Right lobe of liver (tissue), 6 donors: ENCODE measurements around the gene CFTR. TPM values are rescaled to one million over a fixed set of nuclear protein-coding genes. Genes with fewer than 3 reads are reported as not detected.

Source experiments
- ATAC-seq, 4 donors: fragments of 200-7000 bp; cut with Tn5 transposase; one replicate each; pipeline ENCODE4 v1.9.1; 2020; ENCODE audit warnings: mild to moderate bottlenecking in 4 of 4, moderate library complexity in 4 of 4
- DNase-seq, 3 donors: peaks; one replicate each; pipeline ENCODE4 v3.0.0-alpha.2; 2020
- H3K27ac ChIP-seq, 3 donors: fragments of 200-600 bp; one replicate each; pipeline ENCODE4 v1.8.0; 2022
- H3K27me3 ChIP-seq, 2 donors: fragments of 200-600 bp; one replicate each; pipeline ENCODE4 v1.8.0; 2022
- H3K36me3 ChIP-seq, 4 donors: fragments of 200-600 bp; sonication (generic) in 1 of 4; one replicate each; pipeline versions ENCODE4 v1.5.1 to v1.8.0; 2017 to 2022; ENCODE audit warnings: control low read depth in 1 of 4
- H3K4me1 ChIP-seq, 4 donors: fragments of 200-600 bp; sonication (generic) in 1 of 4; one replicate each; pipeline versions ENCODE4 v1.5.1 to v1.8.0; 2017 to 2022; ENCODE audit warnings: control low read depth in 1 of 4
- H3K4me3 ChIP-seq, 3 donors: fragments of 200-600 bp; one replicate each; pipeline ENCODE4 v1.8.0; 2022
- H3K9me3 ChIP-seq, 4 donors: fragments of 200-600 bp; sonication (generic) in 1 of 4; one replicate each; pipeline versions ENCODE4 v1.5.1 to v1.8.0; 2017 to 2022; ENCODE audit warnings: control low read depth in 1 of 4
- POLR2A ChIP-seq: fragments of 450-650 bp; IDR thresholded peaks from one replicate; pipeline ENCODE4 v1.6.1; 2017; ENCODE audit warnings: antibody characterized with exemption, mild to moderate bottlenecking
- WGBS: methylation state at CpG from one replicate; pipeline ENCODE4 v1.1.6; 2018; ENCODE audit warnings: low coverage, low lambda C conversion rate; ENCODE audit not compliant: insufficient coverage; ENCODE audit errors: missing lambda C conversion rate; 5-methylcytosine and 5-hydroxymethylcytosine counted together
- intact Hi-C, 2 donors: fragments of 100-400 bp; cut with DNase I; formaldehyde crosslinking; loops; one replicate each; pipeline versions ENCODE4 v1.11.2 to v1.14.1; 2022
- total RNA-seq, 6 experiments: library from RNA; depleted of rRNA in 2 of 6; stranded (reverse); fragments of >200 nt in 2 of 6; fragmentation: NEBNext Ultra II Directional in 3 of 6; extraction: Animal tissue kit (Norgen Biotek cat#: 25700) in 3 of 6; gene quantifications; one replicate each; pipeline versions ENCODE4 v1.1.0 to v1.2.4, GENCODE V29; 2016 to 2023
- TF ChIP-seq, protein P1 (sequence below), 4 donors: fragments of 200-600 bp in 3 of 4; fragments of 450-650 bp in 1 of 4; IDR thresholded peaks; one replicate each; pipeline versions ENCODE4 v1.5.1 to v1.8.0; 2016 to 2022; ENCODE audit warnings: antibody characterized with exemption in 4 of 4, mild to moderate bottlenecking in 2 of 4
- donor health status: DM: no; HTN: yes; CAD: no.
- donor health status: DM: no; HTN: no; CAD: no.
- donor health status: DM: no; HTN: no; CAD: no.
- donor health status: DM: no; HTN: yes; CAD: no.
- donor health status: DM: no; HTN: yes; CAD: no.

Gene CFTR
- total RNA-seq, 6 experiments from 2014 or later: 0.50 to 4.5 (median 1.5) TPM

- ATAC-seq (no peak), DNase-seq (no peak)
- Histone ChIP-seq H3K4me1 (peaks cover 0 to 10% (median 2%) of the 10 kb centered on the region in 4 donors), H3K4me3 (no peak overlapping the region), H3K27me3 (no peaks in the 10 kb centered on the region), H3K9me3 (no peaks in the 10 kb centered on the region), H3K27ac (no peak overlapping the region), H3K36me3 (no peaks in the 10 kb centered on the region)
- 86% methylated on average over 3 of the region's 4 CpGs for WGBS
- TF ChIP-seq POLR2A: no peak
- TF ChIP-seq, protein P1, sequence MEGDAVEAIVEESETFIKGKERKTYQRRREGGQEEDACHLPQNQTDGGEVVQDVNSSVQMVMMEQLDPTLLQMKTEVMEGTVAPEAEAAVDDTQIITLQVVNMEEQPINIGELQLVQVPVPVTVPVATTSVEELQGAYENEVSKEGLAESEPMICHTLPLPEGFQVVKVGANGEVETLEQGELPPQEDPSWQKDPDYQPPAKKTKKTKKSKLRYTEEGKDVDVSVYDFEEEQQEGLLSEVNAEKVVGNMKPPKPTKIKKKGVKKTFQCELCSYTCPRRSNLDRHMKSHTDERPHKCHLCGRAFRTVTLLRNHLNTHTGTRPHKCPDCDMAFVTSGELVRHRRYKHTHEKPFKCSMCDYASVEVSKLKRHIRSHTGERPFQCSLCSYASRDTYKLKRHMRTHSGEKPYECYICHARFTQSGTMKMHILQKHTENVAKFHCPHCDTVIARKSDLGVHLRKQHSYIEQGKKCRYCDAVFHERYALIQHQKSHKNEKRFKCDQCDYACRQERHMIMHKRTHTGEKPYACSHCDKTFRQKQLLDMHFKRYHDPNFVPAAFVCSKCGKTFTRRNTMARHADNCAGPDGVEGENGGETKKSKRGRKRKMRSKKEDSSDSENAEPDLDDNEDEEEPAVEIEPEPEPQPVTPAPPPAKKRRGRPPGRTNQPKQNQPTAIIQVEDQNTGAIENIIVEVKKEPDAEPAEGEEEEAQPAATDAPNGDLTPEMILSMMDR (IDR thresholded peaks at IDR 0.05): no peak
- intact Hi-C loops: no loop called here
Measured at GRCh38 chr7:117603627-117604026, 123.8 kb downstream of the CFTR start.

- ATAC-seq (peak; percentile 76 to 93 (median 86)), DNase-seq (no peak)
- Histone ChIP-seq H3K4me1 (peaks cover 0 to 10% (median 2%) of the 10 kb centered on the region in 4 donors), H3K9me3 (no peaks in the 10 kb centered on the region), H3K36me3 (no peaks in the 10 kb centered on the region), H3K4me3 (no peak overlapping the region), H3K27ac (no peak overlapping the region), H3K27me3 (no peaks in the 10 kb centered on the region)
- intact Hi-C loops: no loop called here
- TF ChIP-seq, protein P1 (IDR thresholded peaks at IDR 0.05): no peak
- no peak for TF ChIP-seq POLR2A
Measured at GRCh38 chr7:117605712-117606111, 125.9 kb downstream of the CFTR start.

DNA sequence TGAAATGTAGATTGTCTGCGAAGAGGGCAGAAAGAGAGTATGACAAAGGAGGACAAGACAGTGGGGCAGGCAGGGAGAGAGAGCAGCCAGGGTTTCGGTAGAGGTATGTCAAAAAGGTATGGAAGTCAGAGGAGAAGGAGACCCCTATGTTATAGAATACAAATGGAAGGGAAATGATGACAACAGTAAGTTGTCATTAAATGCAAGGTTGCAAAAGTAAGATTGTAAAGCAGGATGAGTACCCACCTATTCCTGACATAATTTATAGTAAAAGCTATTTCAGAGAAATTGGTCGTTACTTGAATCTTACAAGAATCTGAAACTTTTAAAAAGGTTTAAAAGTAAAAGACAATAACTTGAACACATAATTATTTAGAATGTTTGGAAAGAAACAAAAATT lies 126.3 kb downstream of the CFTR start:
- Histone ChIP-seq H3K27me3 (no peaks in the 10 kb centered on the region), H3K9me3 (no peaks in the 10 kb centered on the region), H3K4me3 (no peak overlapping the region), H3K4me1 (peaks cover 0 to 10% (median 2%) of the 10 kb centered on the region in 4 donors), H3K36me3 (no peaks in the 10 kb centered on the region), H3K27ac (no peak overlapping the region)
- ATAC-seq (no peak), DNase-seq (no peak)
- intact Hi-C loops: no loop called here
- WGBS: 80% methylated on average over 3 of the region's 3 CpGs
- TF ChIP-seq POLR2A: no peak
- TF ChIP-seq, protein P1 (IDR thresholded peaks at IDR 0.05): no peak

DNA sequence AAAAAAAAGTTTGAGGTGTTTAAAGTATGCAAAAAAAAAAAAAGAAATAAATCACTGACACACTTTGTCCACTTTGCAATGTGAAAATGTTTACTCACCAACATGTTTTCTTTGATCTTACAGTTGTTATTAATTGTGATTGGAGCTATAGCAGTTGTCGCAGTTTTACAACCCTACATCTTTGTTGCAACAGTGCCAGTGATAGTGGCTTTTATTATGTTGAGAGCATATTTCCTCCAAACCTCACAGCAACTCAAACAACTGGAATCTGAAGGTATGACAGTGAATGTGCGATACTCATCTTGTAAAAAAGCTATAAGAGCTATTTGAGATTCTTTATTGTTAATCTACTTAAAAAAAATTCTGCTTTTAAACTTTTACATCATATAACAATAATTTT lies 130.6 kb downstream of the CFTR start:
- H3K4me1 ChIP-seq: peaks cover 0 to 4% (median under 1%) of the 10 kb centered on the region in 4 donors
- H3K27ac ChIP-seq: no peak overlapping the region
- no peaks in the 10 kb centered on the region for H3K27me3 ChIP-seq
- H3K4me3 ChIP-seq: no peak overlapping the region
- H3K9me3 ChIP-seq: no peaks in the 10 kb centered on the region
- ATAC-seq (no peak), DNase-seq (no peak)
- no peaks in the 10 kb centered on the region for H3K36me3 ChIP-seq
- intact Hi-C loops: no loop called here
- no peak for TF ChIP-seq POLR2A
- TF ChIP-seq, protein P1 (IDR thresholded peaks at IDR 0.05): no peak
- 91% methylated on average over 2 of the region's 2 CpGs for WGBS

GRCh38 chr7:117612637-117613036 lies 132.8 kb downstream of the CFTR start:
- Histone ChIP-seq H3K9me3 (no peaks in the 10 kb centered on the region), H3K4me1 (no peaks in the 10 kb centered on the region), H3K4me3 (no peak overlapping the region), H3K27ac (no peak overlapping the region), H3K36me3 (no peaks in the 10 kb centered on the region), H3K27me3 (no peaks in the 10 kb centered on the region)
- DNase-seq (no peak), ATAC-seq (no peak)
- whole genome bisulfite sequencing: 78% methylated on average over 3 of the region's 3 CpGs
- TF ChIP-seq POLR2A: no peak
- TF ChIP-seq, protein P1 (IDR thresholded peaks at IDR 0.05): no peak
- intact Hi-C loops: no loop called here
